Stomach (tissue), 9 donors: ENCODE measurements around the gene CES4A. TPM values are rescaled to one million over a fixed set of nuclear protein-coding genes. Genes with fewer than 3 reads are reported as not detected.
A peak's percentile ranks its signal among the peaks of the same experiment; 100 is the strongest.

Source experiments
- DNase-seq, 2 donors: peaks; one replicate each; pipeline versions ENCODE4 v3.0.0 to v3.0.0-alpha.2; 2013 to 2019
- H3K27ac ChIP-seq, 5 donors: fragments of 200-600 bp in 4 of 5; sonication (generic) in 4 of 5; one replicate each; pipeline ENCODE4 v1.5.1; 2013 to 2019; ENCODE audit warnings: mild to moderate bottlenecking in 1 of 5, moderate library complexity in 1 of 5
- H3K27me3 ChIP-seq, 3 donors: fragments of 200-600 bp; sonication (generic); one replicate each; pipeline ENCODE4 v1.5.1; 2017 to 2019; ENCODE audit warnings: mixed run types in 1 of 3
- H3K36me3 ChIP-seq, 4 donors: fragments of 200-600 bp; sonication (generic); 1 replicate in 3 of 4; 2 replicates in 1 of 4; pipeline ENCODE4 v1.5.1; 2016 to 2019
- H3K4me1 ChIP-seq, 4 donors: fragments of 200-600 bp; sonication (generic); one replicate each; pipeline ENCODE4 v1.5.1; 2016 to 2019
- H3K4me3 ChIP-seq, 4 donors: fragments of 200-600 bp; sonication (generic) in 3 of 4; one replicate each; pipeline ENCODE4 v1.5.1; 2016 to 2019; ENCODE audit warnings: mild to moderate bottlenecking in 1 of 4
- H3K9me3 ChIP-seq, 4 donors: fragments of 200-600 bp; sonication (generic); one replicate each; pipeline ENCODE4 v1.5.1; 2016 to 2019
- CTCF ChIP-seq, 7 experiments: fragments of 450-650 bp in 4 of 7; fragments of 200-600 bp in 3 of 7; sonication (generic) in 3 of 7; IDR thresholded peaks; one replicate each; pipeline ENCODE4 v1.5.1; 2016 to 2019; ENCODE audit warnings: antibody characterized with exemption in 7 of 7, control low read depth in 2 of 7, mild to moderate bottlenecking in 1 of 7
- EP300 ChIP-seq: sonication (generic); formaldehyde crosslinking; IDR thresholded peaks from one replicate; pipeline ENCODE4 v1.6.1; 2017; ENCODE audit warnings: antibody characterized with exemption
- POLR2A ChIP-seq, 4 donors: fragments of 450-650 bp; IDR thresholded peaks; one replicate each; pipeline ENCODE4 v1.6.1; 2016; ENCODE audit warnings: antibody characterized with exemption in 4 of 4, control low read depth in 2 of 4, mild to moderate bottlenecking in 1 of 4, moderate library complexity in 1 of 4
- POLR2AphosphoS5 ChIP-seq, 3 donors: sonication (generic); formaldehyde crosslinking; IDR thresholded peaks; one replicate each; pipeline ENCODE4 v1.6.1; 2016; ENCODE audit warnings: antibody characterized with exemption in 3 of 3
- WGBS, 5 donors: extraction: QIAGEN DNeasy Blood & Tissue Kit in 3 of 5; methylation state at CpG; one replicate each; pipeline versions ENCODE4 v1.1.5 to v1.1.7; 2013 to 2018; 5-methylcytosine and 5-hydroxymethylcytosine counted together
- intact Hi-C: fragments of 100-400 bp; cut with DNase I; formaldehyde crosslinking; loops from one replicate; pipeline ENCODE4 v1.15.1; 2023; ENCODE audit warnings: low total_unique reads
- polyA plus RNA-seq, 3 donors: library from polyadenylated mRNA; stranded (reverse); fragments of 200-250 nt; gene quantifications; one replicate each; pipeline ENCODE4 v1.2.3, GENCODE V29; 2013
- total RNA-seq, 5 donors: library from RNA; depleted of rRNA; stranded (reverse); fragments of >200 nt; gene quantifications; one replicate each; pipeline versions ENCODE4 v1.1.0 to v1.2.3, GENCODE V29; 2014 to 2016
- donor health status: healthy with polysubstance abuse.
- donor health status: Bipolar disorder and iron deficiency.
- donor health status: healthy.

CES4A gene
- total and polyA plus RNA-seq, 8 donors = 3.2 to 22.3 (median 5.5) TPM

GRCh38 chr16:67011274-67011673 lies 22.9 kb downstream of the CES4A start:
- Histone ChIP-seq H3K9me3 (no peaks in the 10 kb centered on the region), H3K4me1 (peaks cover 16 to 21% (median 17%) of the 10 kb centered on the region in 4 donors), H3K27me3 (peaks cover 0 to 35% (median 18%) of the 10 kb centered on the region in 3 donors), H3K27ac (no peak overlapping the region), H3K36me3 (no peaks in the 10 kb centered on the region), H3K4me3 (no peak overlapping the region)
- no peak for DNase-seq
- intact Hi-C loops = no loop called here
- 80 to 97% (median 86%) methylated on average over 1 to 2 of the region's 2 CpGs for WGBS, 5 donors
- TF ChIP-seq CTCF (IDR thresholded peaks at IDR 0.05) = no peak
- TF ChIP-seq POLR2AphosphoS5 (IDR thresholded peaks at IDR 0.05) = no peak
- TF ChIP-seq EP300 = no peak
- no peak for TF ChIP-seq POLR2A (IDR thresholded peaks at IDR 0.05)

GRCh38 chr16:67013233-67013822 lies 24.9 kb downstream of the CES4A start:
- TF ChIP-seq CTCF (IDR thresholded peaks at IDR 0.05) (no peak), EP300 (no peak), POLR2AphosphoS5 (IDR thresholded peaks at IDR 0.05) (no peak)
- intact Hi-C loops = no loop called here
- Histone ChIP-seq H3K4me1 (peaks cover 16 to 21% (median 17%) of the 10 kb centered on the region in 4 donors), H3K9me3 (no peaks in the 10 kb centered on the region), H3K27me3 (peaks cover 0 to 35% (median 18%) of the 10 kb centered on the region in 3 donors), H3K4me3 (peak overlapping the region; percentile 53 to 64 (median 56)), H3K27ac (peak overlapping the region in 3 of 5 donors; percentile 52 to 78 (median 52)), H3K36me3 (no peaks in the 10 kb centered on the region)
- WGBS, 5 donors = 7 to 17% (median 9%) methylated on average over 11 to 21 of the region's 21 CpGs
- DNase-seq = peak in 1 of 2 donors; percentile 55

- intact Hi-C loops = no loop called here
- peak overlapping the region; percentile 53 to 64 (median 56) for H3K4me3 ChIP-seq
- H3K4me1 ChIP-seq = peaks cover 16 to 21% (median 17%) of the 10 kb centered on the region in 4 donors
- H3K27ac ChIP-seq = peak overlapping the region in 4 of 5 donors; percentile 10 to 78 (median 52)
- H3K27me3 ChIP-seq = peaks cover 0 to 35% (median 18%) of the 10 kb centered on the region in 3 donors
- 1 to 4% (median 3%) methylated on average over 5 to 70 of the region's 70 CpGs for WGBS, 5 donors
- DNase-seq = peak; percentile 68 to 94
- no peaks in the 10 kb centered on the region for H3K36me3 ChIP-seq
- H3K9me3 ChIP-seq = no peaks in the 10 kb centered on the region
- TF ChIP-seq POLR2AphosphoS5 (IDR thresholded peaks at IDR 0.05) (peak in 1 of 3 donors; percentile 28), POLR2A (IDR thresholded peaks at IDR 0.05) (no peak), CTCF (IDR thresholded peaks at IDR 0.05) (peak in 2 of 7 experiments; percentile 12 to 31), EP300 (no peak)
Measured at GRCh38 chr16:67013823-67014633, 25.6 kb downstream of the CES4A start.

GRCh38 chr16:67014634-67015312 lies 26.4 kb downstream of the CES4A start:
- Histone ChIP-seq H3K4me1 (peaks cover 16 to 21% (median 17%) of the 10 kb centered on the region in 4 donors), H3K4me3 (peak overlapping the region in 3 of 4 donors; percentile 53 to 64 (median 55)), H3K9me3 (no peaks in the 10 kb centered on the region), H3K27me3 (peaks cover 0 to 35% (median 18%) of the 10 kb centered on the region in 3 donors), H3K27ac (peak overlapping the region in 3 of 5 donors; percentile 52 to 78 (median 52)), H3K36me3 (no peaks in the 10 kb centered on the region)
- peak in 1 of 2 donors; percentile 23 for DNase-seq
- TF ChIP-seq CTCF (IDR thresholded peaks at IDR 0.05) (no peak), POLR2A (IDR thresholded peaks at IDR 0.05) (no peak), EP300 (no peak), POLR2AphosphoS5 (IDR thresholded peaks at IDR 0.05) (no peak)
- 53 to 72% (median 57%) methylated on average over 6 of the region's 6 CpGs for WGBS, 5 donors
- intact Hi-C loops = no loop called here
